Measurements from ENCODE around the gene ARPC1A. TPM values are rescaled to one million over a fixed set of nuclear protein-coding genes. Genes with fewer than 3 reads are reported as not detected.

ARPC1A gene
- total RNA-seq, 1 donor from 2014 or later, result 60.1 TPM

DNA sequence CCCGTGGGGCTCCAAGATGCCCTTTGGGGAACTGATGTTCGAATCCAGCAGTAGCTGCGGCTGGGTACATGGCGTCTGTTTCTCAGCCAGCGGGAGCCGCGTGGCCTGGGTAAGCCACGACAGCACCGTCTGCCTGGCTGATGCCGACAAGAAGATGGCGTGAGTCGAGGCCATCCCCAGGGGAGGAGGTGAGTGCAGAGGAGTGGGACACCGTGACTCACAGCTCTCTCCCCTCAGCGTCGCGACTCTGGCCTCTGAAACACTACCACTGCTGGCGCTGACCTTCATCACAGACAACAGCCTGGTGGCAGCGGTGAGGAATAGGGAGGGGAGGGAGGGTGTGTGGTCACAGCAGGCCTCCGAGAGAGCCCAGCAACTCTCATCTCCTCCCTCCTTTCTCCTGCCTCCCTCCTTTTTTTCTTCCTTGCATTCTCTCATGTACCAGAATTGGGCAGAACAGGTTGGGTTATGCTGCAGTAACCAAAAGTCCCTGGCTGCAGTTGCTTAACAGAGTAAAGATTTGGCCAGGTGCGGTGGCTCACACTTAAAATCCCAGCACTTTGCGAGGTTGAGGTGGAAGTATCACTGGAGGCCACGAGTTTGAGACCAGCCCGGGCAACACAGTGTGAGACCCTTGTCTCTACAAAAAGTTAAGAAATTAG lies 65.4 kb downstream of the ARPC1A start:
- no peak for DNase-seq

DNA sequence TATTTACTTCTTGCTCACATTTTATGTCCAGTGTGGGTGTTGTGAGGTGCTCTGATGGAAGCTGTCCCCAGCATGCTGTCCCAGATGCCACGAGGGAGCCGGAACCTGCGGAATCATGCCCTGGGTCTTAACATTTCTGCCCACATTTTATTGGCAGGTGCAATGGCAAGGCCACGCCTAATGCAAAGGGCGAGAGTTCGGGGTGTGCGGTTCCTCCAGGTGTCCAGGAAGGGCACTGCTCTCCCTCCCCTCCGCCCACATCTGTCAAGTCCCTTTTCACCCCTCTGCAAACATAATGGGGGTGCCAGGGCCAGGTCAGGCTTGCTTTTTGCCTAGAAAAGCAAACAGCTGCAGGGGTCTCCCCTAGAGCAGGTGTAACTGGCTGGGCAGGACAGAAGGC lies 66.3 kb downstream of the ARPC1A start:
- no peak for DNase-seq

DNA sequence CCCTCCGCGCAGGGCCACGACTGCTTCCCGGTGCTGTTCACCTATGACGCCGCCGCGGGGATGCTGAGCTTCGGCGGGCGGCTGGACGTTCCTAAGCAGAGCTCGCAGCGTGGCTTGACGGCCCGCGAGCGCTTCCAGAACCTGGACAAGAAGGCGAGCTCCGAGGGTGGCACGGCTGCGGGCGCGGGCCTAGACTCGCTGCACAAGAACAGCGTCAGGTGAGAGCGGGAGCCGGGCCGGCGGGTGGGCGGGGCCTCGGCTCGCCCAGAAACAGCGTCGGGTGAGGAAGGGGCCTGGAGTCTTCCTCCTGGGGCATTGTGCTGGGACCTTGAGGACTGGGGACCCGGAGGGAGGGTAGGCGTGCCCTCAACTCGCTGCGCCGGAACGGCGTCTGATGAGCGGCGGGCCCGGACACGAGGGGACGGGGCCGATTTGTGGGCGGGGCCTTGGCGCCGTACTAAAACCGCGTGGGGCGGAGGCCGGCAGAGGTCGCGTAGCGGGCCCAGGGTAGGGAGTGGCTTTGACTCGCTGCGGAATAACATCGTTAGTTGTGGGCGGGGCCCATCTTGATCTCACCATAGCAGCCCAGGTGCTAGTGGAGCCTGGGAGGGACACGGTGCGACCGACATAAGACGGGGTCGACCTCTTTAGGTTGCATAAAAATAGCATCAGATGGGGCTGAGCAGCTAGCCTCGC lies 67.1 kb downstream of the ARPC1A start:
- peak; percentile 82 for DNase-seq

DNA sequence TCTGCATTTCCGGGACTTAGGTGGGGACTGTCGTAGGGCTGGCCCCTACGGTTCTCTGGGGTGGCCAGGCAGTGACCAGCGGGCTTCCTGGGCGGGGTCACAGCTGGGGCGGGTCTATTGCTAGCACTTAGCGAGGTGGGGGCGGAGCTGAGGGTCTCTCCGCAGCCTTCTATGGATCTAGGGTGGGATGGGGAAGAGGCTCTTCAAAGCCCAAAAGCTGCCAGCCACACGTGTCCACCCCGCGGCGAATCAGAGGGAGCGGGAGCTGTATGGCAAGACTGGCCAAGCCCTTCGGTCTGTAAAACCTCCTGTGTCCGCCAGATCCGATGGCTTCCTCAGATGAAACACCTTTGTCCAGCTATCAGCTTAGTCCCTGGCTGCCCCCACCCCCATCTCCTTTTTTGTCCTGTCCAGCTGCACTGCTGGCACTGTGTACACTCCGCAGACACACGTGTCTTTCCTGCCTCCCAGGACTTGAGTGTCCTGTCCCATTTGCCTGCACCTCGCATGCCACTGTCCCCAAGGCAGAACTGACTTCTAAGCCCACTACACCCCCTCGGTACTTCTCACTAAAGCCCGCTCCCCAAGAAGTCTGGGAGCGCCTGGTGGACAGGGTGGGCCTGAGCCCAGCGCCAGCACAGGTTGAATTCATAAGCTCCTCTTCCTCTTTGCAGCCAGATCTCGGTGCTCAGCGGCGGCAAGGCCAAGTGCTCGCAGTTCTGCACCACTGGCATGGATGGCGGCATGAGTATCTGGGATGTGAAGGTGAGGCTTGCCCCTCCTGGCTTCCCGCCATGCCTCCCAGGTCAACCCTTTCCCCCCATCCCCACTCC lies 67.9 kb downstream of the ARPC1A start:
- peak; percentile 72 for DNase-seq

DNA sequence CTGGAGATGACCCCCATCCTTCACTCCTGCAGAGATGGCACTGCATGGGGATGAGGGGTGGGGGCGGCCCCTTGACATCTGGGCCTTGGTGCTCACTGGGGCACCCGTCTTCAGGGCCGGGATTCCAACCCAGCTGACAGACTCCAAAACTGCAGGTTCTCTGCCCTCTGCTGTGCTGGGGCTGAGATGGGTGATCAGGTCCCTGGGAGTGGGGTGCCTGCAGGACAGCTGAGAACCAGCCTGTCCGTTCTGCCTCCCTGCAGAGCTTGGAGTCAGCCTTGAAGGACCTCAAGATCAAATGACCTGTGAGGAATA lies 68.4 kb downstream of the ARPC1A start:
- DNase-seq, result no peak

DNA sequence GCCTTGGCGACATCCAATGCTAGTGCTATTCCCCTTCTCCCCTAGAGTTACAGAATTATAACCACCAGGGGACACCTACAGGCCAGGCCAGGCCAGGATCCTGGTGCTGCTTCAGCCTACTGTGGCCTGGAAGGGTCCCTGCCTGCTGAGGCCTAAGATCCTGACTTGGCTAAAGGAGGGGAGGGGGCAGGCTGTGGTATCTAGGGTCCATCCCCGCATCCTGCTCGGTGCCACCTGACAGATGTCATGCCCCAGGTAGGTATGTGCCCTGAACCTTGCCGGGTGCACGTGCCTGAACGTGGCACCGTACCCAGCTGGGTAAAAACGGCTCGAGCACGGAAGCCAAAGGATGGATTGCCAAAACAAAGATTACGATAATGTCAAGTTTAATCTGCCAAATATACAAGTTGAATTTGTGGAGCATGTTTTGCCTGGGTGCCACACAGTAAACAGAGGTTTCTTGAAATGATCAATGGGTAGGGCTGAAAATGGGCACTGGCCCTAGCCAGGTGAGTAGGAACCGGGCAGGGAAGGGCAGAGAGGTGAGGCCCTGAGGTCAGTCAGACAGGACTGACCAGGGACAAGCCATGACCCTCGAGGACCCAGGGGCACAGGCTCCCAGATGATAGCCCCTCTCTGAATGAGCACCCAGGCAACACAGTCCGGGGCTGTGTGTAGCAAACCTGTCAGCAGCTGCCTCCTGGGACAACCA lies 70.1 kb downstream of the ARPC1A start:
- no peak for DNase-seq

DNA sequence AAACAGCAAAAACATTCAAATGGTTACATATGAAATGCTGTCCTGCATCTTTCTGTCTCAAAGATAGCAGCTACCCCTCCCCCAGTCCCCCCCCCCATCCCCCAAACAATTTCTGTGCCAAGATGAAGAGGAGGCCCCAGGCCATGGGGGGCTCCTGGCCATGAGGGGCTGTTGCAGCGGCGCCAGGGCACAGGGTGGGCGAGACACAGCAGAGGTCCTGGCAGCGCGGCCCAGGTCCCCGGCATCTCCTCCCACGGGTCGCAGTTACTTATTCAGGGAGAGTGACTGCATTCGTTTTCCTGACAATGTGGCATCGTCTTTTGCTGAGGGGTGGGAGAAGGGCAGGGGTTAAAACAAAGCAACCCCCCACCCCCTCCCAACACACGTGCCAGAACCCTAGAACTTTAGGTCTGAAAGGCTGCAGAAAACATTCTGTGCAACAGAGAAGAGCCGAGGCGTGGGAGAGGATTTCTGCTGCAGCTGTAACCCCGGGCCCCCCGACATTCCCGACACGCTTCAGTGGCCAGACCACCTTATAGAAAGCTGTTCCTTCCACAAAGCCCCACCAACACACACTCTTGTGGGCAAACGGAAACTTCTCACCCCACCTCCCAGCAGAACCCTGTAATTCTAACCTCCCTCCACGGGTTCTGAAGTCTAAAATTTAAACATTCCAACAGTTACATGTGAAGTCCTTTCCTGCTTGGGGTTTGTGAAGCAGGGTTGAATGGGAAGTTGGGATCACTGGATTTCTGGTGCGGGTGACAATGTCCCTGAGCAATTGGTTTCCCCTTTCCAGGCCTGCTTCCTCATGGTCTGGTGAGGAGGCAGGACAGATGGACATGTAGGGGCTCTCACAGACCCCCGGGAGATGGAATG lies 71.0 kb downstream of the ARPC1A start:
- DNase-seq, result no peak

DNA sequence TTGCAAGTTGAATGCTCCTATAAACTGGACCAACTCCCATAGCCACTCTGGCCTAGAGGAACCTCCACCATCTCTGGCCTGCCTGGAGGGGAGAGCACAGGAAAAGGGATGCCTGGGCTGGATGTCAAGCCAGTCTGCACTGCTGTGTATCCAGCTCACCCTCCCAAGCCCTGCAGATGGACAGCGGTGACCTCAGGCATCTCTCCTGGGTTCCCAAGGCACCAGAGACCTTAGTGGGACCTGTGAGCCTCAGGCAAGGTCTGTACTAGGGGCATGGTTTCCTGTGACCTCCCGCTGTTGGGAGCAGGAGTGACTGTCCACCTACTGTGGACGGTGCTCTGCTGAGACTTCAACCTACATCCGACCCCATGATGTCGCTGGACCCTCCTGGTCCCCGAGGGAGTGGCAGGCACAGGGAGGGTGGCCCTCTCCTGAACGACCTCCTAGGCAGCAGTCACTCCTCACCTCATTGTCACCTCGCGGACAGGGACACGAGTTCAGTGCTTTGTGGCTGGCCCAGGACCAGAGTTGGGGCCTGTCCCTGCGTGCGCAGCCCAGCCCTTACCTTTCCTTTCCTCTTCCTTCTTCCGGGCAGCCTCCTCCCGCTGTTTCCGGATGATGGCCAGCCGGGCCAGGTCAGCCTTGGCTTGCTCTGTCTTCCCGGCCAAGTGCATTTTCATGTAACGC lies 71.7 kb downstream of the ARPC1A start:
- no peak for DNase-seq

DNA sequence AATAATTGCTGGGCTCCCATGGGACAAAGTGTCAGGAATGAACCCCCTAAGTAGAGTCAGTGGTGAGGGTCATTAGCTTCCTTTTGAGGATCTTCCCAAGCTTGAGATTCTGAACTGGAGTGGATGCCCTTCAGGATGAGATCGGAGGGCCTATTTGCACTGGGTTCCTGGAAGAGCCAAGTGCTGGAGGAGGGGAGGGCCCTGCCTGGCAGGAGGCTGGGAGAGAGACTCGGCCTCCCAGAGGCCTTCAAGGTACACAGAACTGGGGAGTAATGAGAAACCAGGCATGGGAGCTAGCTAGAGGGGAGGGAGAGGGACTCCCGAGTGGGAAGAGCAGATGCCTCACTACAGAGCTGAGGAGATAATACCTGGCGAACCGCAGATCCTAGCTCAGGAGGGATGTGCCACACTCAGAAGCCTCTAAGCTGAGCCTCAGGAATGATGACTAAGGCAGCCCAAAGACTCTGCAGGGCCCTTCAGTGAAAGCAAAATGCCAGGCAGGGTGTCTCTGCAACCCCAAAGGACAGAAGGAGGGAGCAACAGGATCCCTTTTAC lies 73.3 kb downstream of the ARPC1A start:
- no peak for DNase-seq

DNA sequence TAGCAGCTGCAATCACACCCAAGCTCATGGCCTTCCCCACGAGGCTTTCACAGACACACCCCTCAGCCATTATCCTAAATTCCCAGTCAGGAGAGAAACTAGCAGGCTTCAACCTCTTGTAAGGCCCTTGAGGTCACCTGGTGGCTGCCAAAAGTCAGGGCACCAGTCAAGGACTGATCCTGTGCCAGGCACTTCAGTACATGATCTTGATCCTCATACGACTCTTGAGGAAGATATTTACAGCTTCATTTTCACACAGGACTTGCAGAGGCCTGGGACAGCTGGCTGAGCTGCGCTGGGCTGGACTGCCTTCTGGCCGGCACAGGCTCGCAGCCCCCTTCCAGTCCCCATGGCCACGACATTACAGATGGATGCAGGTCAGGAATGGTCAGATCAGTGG lies 73.9 kb downstream of the ARPC1A start:
- DNase-seq, result no peak

DNA sequence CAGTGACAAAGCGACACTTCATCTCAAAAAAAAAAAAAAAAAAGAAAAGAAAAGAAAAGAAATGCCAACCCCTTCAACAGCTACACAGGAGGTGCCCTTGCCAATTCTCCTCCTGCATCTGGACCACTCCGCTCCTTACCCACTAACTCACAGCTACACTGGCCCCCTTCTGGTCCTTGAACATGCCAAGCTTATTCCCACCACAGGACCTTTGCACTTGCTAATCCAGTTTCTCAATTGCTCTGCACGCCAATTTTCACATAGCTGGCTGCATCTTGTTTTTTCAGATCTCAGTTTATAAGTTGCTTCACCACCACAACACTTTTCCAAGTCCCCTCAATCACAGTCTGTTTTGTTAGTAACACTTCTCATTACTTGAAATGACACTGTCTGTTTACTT lies 77.2 kb downstream of the ARPC1A start:
- no peak for DNase-seq

DNA sequence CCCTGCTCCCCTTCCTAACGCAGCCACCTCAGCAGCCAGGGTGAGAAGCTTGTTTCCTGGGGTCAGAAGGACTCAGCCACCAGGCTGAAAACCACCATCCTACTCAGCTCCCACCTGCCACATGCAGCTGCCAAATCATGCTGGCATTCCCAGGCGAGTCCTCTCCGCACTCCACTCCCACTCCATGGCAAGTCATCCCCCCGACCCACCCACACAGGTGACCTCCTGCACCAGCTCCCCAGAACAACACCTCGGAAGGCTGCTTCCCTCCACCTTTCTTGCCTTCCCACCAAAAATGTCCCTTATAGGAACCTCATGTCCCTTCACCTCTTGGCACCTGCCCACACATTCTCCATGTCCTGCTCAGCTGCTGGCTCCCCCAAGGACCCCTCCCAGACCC lies 78.1 kb downstream of the ARPC1A start:
- DNase-seq, result no peak

DNA sequence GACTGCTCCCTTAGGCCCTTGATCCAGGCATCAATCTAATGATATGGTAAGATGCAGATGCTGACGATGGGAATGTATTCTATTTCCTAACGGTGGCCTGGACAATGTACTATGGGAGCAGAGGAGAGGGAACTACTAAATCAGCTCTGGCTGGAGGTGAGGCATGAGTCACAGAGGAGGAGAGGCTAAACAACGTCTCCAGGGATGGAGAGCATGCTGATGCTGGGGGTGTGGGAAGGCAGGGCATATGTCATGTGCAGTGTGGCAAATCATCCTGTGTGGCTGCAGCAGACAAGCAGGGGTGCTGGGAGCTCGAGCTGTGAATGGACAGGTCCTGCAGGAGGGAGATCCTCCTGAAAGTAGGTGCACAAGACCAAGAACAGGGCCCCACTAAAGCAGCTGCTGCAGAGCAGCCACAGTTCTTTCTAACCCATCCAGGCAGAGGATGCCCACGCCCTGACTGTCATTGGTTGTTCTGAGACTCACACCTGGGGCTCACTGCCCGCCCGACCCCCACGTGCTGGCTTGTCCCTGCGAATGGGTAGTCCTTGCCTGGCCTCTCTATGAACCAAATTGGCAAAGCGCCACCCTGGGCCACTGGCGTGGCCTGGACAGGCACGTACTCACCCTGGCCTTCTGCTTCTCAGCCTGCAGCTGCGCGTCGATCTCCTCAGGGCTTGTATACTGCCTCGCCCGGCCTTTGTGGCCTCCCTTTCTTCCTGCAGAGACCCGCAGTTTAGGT lies 78.7 kb downstream of the ARPC1A start:
- DNase-seq, result no peak

DNA sequence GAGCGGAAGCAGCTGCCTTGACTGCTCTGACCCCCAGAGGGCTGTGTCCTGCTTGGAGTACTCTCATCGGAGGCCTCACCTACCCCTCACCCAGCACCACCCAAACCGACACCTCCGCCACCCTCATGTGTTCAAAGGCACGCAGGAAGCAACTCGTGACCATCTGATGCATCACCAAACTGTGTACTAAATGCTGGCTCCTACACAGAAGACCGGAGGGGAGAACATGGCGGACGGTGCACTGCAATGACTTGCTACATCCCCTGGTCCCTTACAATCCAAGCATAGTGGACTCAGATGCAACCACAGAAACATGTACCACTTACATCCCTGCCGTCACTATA lies 79.3 kb downstream of the ARPC1A start:
- DNase-seq, result no peak

DNA sequence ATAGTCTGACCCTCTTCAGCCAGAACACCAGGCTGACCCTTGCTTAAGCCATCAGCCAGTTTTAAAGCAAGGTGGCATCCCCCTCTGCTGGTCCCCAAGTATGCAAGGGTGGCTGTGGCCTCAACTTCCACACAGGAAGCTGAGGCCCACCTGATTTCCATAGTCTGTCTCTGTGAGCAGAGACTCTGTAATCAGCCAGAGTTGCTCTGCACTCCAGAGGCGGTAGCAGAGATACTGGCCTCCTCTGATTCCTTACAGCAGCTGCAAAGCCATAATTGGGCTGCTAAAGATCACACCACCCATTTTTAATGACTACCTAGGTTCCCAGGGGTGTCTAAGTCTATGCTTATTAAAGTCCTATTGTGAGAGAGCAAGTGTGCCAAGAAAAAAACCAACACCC lies 80.9 kb downstream of the ARPC1A start:
- no peak for DNase-seq

DNA sequence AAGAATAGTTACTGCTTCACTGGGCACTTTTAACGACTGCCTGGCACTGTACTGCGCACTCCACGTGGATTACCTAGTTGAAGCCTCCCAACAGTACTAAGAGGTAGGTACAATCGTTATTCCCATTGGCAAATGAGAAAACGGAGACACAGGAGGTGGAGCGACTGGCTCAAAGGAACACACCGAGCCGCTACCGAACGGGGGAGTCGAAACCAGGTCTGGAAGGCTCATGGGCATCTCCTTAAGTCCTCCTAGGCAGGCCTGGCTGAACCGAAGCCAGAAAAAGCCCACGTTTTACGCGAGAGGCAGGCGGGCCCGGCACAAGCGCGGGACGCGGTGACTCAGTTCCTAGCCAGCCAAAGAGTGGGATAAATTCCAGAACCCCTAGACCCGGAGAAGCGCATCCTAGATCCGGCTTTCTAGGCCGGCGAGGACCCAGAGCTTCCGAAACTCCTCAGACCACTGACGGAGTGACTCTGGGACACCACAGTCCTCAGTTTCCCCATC lies 82.2 kb downstream of the ARPC1A start:
- peak; percentile 48 for DNase-seq

DNA sequence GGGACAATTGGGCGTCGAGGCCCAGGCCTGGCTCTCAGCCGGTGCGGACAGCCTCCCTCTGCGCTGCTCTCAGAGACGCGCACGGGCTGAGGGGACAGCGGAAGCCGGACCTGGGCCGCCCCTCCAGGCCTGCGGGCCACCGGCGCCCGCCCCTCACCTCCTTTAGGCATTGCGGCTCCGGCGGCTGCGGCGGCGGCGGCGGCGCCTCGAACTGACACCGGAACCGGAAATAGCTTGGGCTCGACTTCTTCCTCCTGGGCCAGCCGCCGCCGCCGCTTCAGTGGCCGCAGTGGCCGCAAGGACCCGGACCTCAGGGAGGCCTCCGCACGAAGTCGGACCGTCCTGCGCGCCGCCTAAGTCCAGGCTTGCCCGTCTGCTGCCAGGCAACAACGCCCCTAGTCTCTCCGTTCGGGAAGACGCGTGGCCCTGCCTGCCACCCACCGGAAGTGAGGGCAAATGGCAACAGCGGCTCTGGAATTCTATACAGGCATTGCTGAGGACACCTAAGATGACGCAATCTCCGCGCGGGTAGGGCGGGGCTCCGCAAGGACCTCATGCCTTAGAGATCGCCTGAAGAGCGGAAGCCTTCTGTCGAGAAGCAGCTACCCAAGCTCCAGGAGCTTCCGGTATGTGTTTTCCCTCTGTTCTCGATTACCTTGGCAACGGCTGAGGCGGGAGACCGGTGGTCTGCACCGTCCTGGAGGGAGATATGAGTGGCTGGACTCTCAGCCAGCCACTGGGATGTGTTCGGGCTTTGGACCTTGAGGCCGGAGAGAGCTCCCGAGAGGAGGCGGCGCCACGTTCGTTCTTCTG lies 82.9 kb downstream of the ARPC1A start, which contains the start of the genes BUD31 and PDAP1:
Gene BUD31 (plus strand): TSS at position 591 of the 813 bp plus-strand sequence. CDS start 2,124 bp downstream, outside the sequence.
Gene PDAP1 (minus strand): TSS at position 219 of the 813 bp plus-strand sequence. CDS start 49 bp downstream, at position 170.
- peak; percentile 97 for DNase-seq

DNA sequence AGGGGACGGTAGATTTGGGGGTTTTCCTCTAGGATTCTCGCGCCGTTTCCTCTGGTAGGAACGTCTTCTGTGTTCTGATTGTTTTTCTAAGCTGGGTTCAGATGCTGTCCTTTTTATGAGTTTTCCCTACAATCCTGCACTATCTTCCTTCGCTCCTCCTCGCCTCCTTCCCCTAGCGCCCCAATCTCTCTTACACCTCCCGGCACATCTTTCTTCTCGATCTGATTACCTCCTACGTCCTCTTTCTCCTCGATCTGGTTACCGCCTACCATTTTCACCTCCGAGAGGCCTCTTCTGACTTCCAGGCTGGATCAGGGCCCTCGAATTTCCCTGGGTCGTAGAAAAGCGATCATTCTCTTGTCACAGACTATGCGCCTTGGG lies 83.5 kb downstream of the ARPC1A start:
- DNase-seq, result peak; percentile 32

DNA sequence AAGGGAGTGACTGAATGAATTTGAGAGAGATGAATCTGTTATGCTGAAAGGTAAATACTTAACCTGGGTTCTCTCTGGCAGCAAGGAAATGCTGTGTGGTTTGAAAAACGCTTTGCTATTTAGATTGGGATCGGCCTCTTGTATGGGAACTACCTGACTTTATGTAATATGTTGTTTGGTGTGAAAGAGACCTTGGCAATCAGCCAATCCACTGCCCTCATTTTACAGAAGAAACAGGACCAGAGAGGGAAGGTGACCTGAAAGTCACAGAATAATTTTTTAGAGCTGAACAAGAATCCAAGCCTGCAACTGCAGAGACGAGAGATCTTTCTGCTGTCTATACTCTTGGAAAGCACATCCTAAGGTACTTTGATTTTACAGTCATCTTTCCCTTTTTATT lies 84.1 kb downstream of the ARPC1A start:
- no peak for DNase-seq
